Liver (tissue), 9 donors: ENCODE data around the gene CASP3. TPM values are rescaled to one million over a fixed set of nuclear protein-coding genes. Genes with fewer than 3 reads are reported as not detected.

ENCODE experiments used
- DNase-seq: peaks from one replicate; pipeline ENCODE4 v3.0.0-alpha.2; 2017; ENCODE audit warnings: low spot score
- H3K27ac ChIP-seq, 2 donors: one replicate each; pipeline ENCODE4 v1.7.0; 2013; ENCODE audit warnings: inconsistent platforms in 2 of 2, low read length in 2 of 2, control low read depth in 1 of 2, low read depth in 1 of 2, mild to moderate bottlenecking in 1 of 2
- H3K27me3 ChIP-seq, 4 donors: one replicate each; pipeline versions ENCODE4 v1.6.1 to v1.7.0; 2013; ENCODE audit warnings: low read length in 3 of 4, inconsistent platforms in 1 of 4, mild to moderate bottlenecking in 1 of 4, moderate library complexity in 1 of 4; ENCODE audit not compliant: control insufficient read depth in 4 of 4, insufficient read depth in 4 of 4
- H3K36me3 ChIP-seq, 4 donors: one replicate each; pipeline versions ENCODE4 v1.6.1 to v1.7.0; 2013; ENCODE audit warnings: low read length in 3 of 4, mild to moderate bottlenecking in 3 of 4, low read depth in 1 of 4, moderate library complexity in 1 of 4; ENCODE audit not compliant: control insufficient read depth in 4 of 4, insufficient read depth in 3 of 4
- H3K4me1 ChIP-seq, 4 donors: one replicate each; pipeline versions ENCODE4 v1.6.1 to v1.7.0; 2013; ENCODE audit warnings: low read length in 3 of 4, mild to moderate bottlenecking in 3 of 4, moderate library complexity in 1 of 4; ENCODE audit not compliant: control insufficient read depth in 4 of 4, insufficient read depth in 4 of 4
- H3K4me3 ChIP-seq, 3 donors: one replicate each; pipeline versions ENCODE4 v1.6.1 to v1.7.0; 2013; ENCODE audit warnings: low read length in 3 of 3, control low read depth in 1 of 3, low read depth in 1 of 3, mild to moderate bottlenecking in 1 of 3
- H3K9ac ChIP-seq, 2 donors: one replicate each; pipeline ENCODE4 v1.7.0; 2013; ENCODE audit warnings: low read length in 2 of 2, mild to moderate bottlenecking in 2 of 2, moderate library complexity in 2 of 2, control low read depth in 1 of 2, low read depth in 1 of 2
- H3K9me3 ChIP-seq, 4 donors: one replicate each; pipeline versions ENCODE4 v1.6.1 to v1.7.0; 2013; ENCODE audit warnings: low read length in 3 of 4; ENCODE audit not compliant: control insufficient read depth in 4 of 4
- ATF3 ChIP-seq: IDR thresholded peaks from 2 replicates; pipeline ENCODE4 v1.6.1; 2016; ENCODE audit warnings: antibody characterized with exemption
- CTCF ChIP-seq: fragments of 150-350 bp; IDR thresholded peaks from 2 replicates; pipeline ENCODE4 v1.5.1; 2017; ENCODE audit warnings: improper control_type of control experiment, low read depth, low read length; ENCODE audit not compliant: missing input control
- EGR1 ChIP-seq, 2 donors: IDR thresholded peaks; 2 replicates each; pipeline ENCODE4 v1.6.1; 2016 to 2018; ENCODE audit warnings: antibody characterized with exemption in 2 of 2, low read depth in 2 of 2
- FOXA1 ChIP-seq: IDR thresholded peaks from 2 replicates; pipeline ENCODE4 v1.6.1; 2016; ENCODE audit warnings: antibody characterized with exemption
- FOXA2 ChIP-seq: IDR thresholded peaks from 2 replicates; pipeline ENCODE4 v1.6.1; 2016; ENCODE audit warnings: antibody characterized with exemption
- GABPA ChIP-seq, 2 donors: IDR thresholded peaks in 1 of 2; conservative IDR thresholded peaks in 1 of 2; 2 replicates each; pipeline ENCODE4 v1.6.1; 2016; ENCODE audit warnings: antibody characterized with exemption in 2 of 2, mild to moderate bottlenecking in 1 of 2, moderate library complexity in 1 of 2
- HNF4A ChIP-seq, 2 donors: conservative IDR thresholded peaks; 2 replicates each; pipeline ENCODE4 v1.6.1; 2016; ENCODE audit warnings: antibody characterized with exemption in 2 of 2, mild to moderate bottlenecking in 2 of 2
- HNF4G ChIP-seq: IDR thresholded peaks from 2 replicates; pipeline ENCODE4 v1.6.1; 2016; ENCODE audit warnings: antibody characterized with exemption
- JUND ChIP-seq, 2 donors: IDR thresholded peaks; 2 replicates each; pipeline ENCODE4 v1.6.1; 2016; ENCODE audit warnings: antibody characterized with exemption in 2 of 2
- MAX ChIP-seq: IDR thresholded peaks from 2 replicates; pipeline ENCODE4 v1.6.1; 2016; ENCODE audit warnings: antibody characterized with exemption
- NR2F2 ChIP-seq: IDR thresholded peaks from 2 replicates; pipeline ENCODE4 v1.6.1; 2016; ENCODE audit warnings: antibody characterized with exemption
- RAD21 ChIP-seq, 2 donors: IDR thresholded peaks; 2 replicates each; pipeline ENCODE4 v1.6.1; 2016; ENCODE audit warnings: antibody characterized with exemption in 2 of 2, mild to moderate bottlenecking in 2 of 2
- REST ChIP-seq: IDR thresholded peaks from 2 replicates; pipeline ENCODE4 v1.6.1; 2016; ENCODE audit warnings: antibody characterized with exemption, mild to moderate bottlenecking
- RXRA ChIP-seq, 2 donors: IDR thresholded peaks; 2 replicates each; pipeline ENCODE4 v1.6.1; 2017 to 2018; ENCODE audit warnings: antibody characterized with exemption in 2 of 2, mild to moderate bottlenecking in 1 of 2
- SP1 ChIP-seq: IDR thresholded peaks from 2 replicates; pipeline ENCODE4 v1.6.1; 2018; ENCODE audit warnings: antibody characterized with exemption, mild to moderate bottlenecking
- TAF1 ChIP-seq: conservative IDR thresholded peaks from 2 replicates; pipeline ENCODE4 v1.6.1; 2016; ENCODE audit warnings: antibody characterized with exemption, mild to moderate bottlenecking
- YY1 ChIP-seq: IDR thresholded peaks from 2 replicates; pipeline ENCODE4 v1.6.1; 2016; ENCODE audit warnings: antibody characterized with exemption, mild to moderate bottlenecking
- ZBTB33 ChIP-seq: IDR thresholded peaks from 2 replicates; pipeline ENCODE4 v1.6.1; 2016; ENCODE audit warnings: antibody characterized with exemption
- WGBS: extraction: QIAGEN DNeasy Blood & Tissue Kit; methylation state at CpG from one replicate; pipeline ENCODE4 v1.1.7; 2013; 5-methylcytosine and 5-hydroxymethylcytosine counted together
- polyA plus RNA-seq, 2 donors: library from polyadenylated mRNA; stranded (reverse) in 1 of 2; unstranded in 1 of 2; fragments of 200-250 nt in 1 of 2; fragments of >200 nt in 1 of 2; fragmentation: Nextera tagmentation in 1 of 2; extraction: Ambion mirVana in 1 of 2; gene quantifications; one replicate each; pipeline versions ENCODE4 v1.2.1 to v1.2.3, GENCODE V29; 2013 to 2015
- total RNA-seq, 2 donors: library from RNA; depleted of rRNA; stranded (reverse); fragments of >200 nt; gene quantifications; one replicate each; pipeline ENCODE4 v1.2.3, GENCODE V29; 2014
- donor health status: healthy.
- donor health status: healthy.
- donor health status: healthy.
- donor health status: healthy.
- donor health status: healthy.

Gene CASP3
- total and polyA plus RNA-seq, 4 donors: 7.8 to 30.1 (median 11.8) TPM

GRCh38 chr4:184688005-184688404 lies 38.8 kb upstream of the CASP3 start:
- Histone ChIP-seq H3K4me3 (no peak overlapping the region), H3K36me3 (peaks cover 0 to 2% (median 0%) of the 10 kb centered on the region in 4 donors), H3K9me3 (no peaks in the 10 kb centered on the region), H3K27me3 (no peaks in the 10 kb centered on the region), H3K4me1 (no peaks in the 10 kb centered on the region), H3K9ac (no peak overlapping the region), H3K27ac (no peak overlapping the region)
- 63% methylated on average over 3 of the region's 3 CpGs for WGBS
- no peak for DNase-seq
- TF ChIP-seq JUND (IDR thresholded peaks at IDR 0.05): no peak
- TF ChIP-seq ATF3: no peak
- no peak for TF ChIP-seq HNF4G

GRCh38 chr4:184684491-184685189 lies 35.4 kb upstream of the CASP3 start:
- H3K9ac ChIP-seq: no peak overlapping the region
- 82% methylated on average over 5 of the region's 5 CpGs for WGBS
- peaks cover 0 to 3% (median 0%) of the 10 kb centered on the region in 4 donors for H3K4me1 ChIP-seq
- H3K27ac ChIP-seq: no peak overlapping the region
- H3K9me3 ChIP-seq: no peaks in the 10 kb centered on the region
- peak; percentile 63 for DNase-seq
- TF ChIP-seq REST (no peak), HNF4G (no peak), CTCF (no peak), EGR1 (IDR thresholded peaks at IDR 0.05; ENCODE audit: low read depth in 2 of 2) (no peak), GABPA (IDR thresholded peaks at IDR 0.05 in 1 of 2, conservative IDR thresholded peaks at IDR 0.05 in 1 of 2) (no peak), RAD21 (IDR thresholded peaks at IDR 0.05) (no peak), MAX (no peak), ZBTB33 (no peak), FOXA2 (no peak), SP1 (no peak), FOXA1 (no peak), NR2F2 (no peak), ATF3 (no peak), TAF1 (no peak), YY1 (no peak), JUND (IDR thresholded peaks at IDR 0.05) (no peak), HNF4A (conservative IDR thresholded peaks at IDR 0.05) (no peak), RXRA (IDR thresholded peaks at IDR 0.05) (no peak)
- H3K36me3 ChIP-seq: peaks cover 0 to 2% (median under 1%) of the 10 kb centered on the region in 4 donors
- no peaks in the 10 kb centered on the region for H3K27me3 ChIP-seq
- no peak overlapping the region for H3K4me3 ChIP-seq
